ENCODE measurements around the gene LEKR1.
A peak's percentile ranks its signal among the peaks of the same experiment; 100 is the strongest.
"Not testable (repeated sequence)": the region's sequence is repeated elsewhere in the genome, so short reads cannot be mapped to it uniquely, and the experiment has no call there.

The LEKR1 gene
- 2.1 to 5.3 reads per million in 2 donors for total RNA-seq

GRCh38 chr3:156826144-156826895 is at the start of gene LEKR1:
Gene LEKR1, plus strand, starts transcription at chr3:156826353. Its CDS starts 2,977 bp downstream, at chr3:156829330.
- peak; percentile 55 for DNase-seq

- DNase-seq: no peak
Observed at GRCh38 chr3:156776871-156777270, 49.3 kb upstream of the LEKR1 start.

GRCh38 chr3:156781310-156782230 is 44.6 kb upstream of the LEKR1 start:
- DNase-seq: no peak

- DNase-seq: no peak
Observed at GRCh38 chr3:156782319-156782718, 43.8 kb upstream of the LEKR1 start.

- no peak for DNase-seq
Observed at GRCh38 chr3:156782921-156783320, 43.2 kb upstream of the LEKR1 start.

GRCh38 chr3:156787001-156787400 is 39.2 kb upstream of the LEKR1 start:
- DNase-seq: no peak

- DNase-seq: no peak
Observed at GRCh38 chr3:156787926-156788663, 38.1 kb upstream of the LEKR1 start.

- no peak for DNase-seq
Observed at GRCh38 chr3:156788846-156789245, 37.3 kb upstream of the LEKR1 start.

GRCh38 chr3:156790156-156790555 is 36.0 kb upstream of the LEKR1 start:
- DNase-seq: no peak

GRCh38 chr3:156792114-156792513 is 34.0 kb upstream of the LEKR1 start:
- no peak for DNase-seq

- no peak for DNase-seq
Observed at GRCh38 chr3:156792536-156792935, 33.6 kb upstream of the LEKR1 start.

- DNase-seq: no peak
Observed at GRCh38 chr3:156792945-156793344, 33.2 kb upstream of the LEKR1 start.

GRCh38 chr3:156793400-156793799 is 32.8 kb upstream of the LEKR1 start:
- DNase-seq: no peak

- no peak for DNase-seq
Observed at GRCh38 chr3:156793851-156794250, 32.3 kb upstream of the LEKR1 start.

- DNase-seq: no peak
Observed at GRCh38 chr3:156795890-156796481, 30.2 kb upstream of the LEKR1 start.

- DNase-seq: no peak
Observed at GRCh38 chr3:156797368-156797767, 28.8 kb upstream of the LEKR1 start.

GRCh38 chr3:156800287-156800686 is 25.9 kb upstream of the LEKR1 start:
- not testable (repeated sequence) for DNase-seq

- DNase-seq: no peak
Observed at GRCh38 chr3:156801746-156802145, 24.4 kb upstream of the LEKR1 start.

- DNase-seq: no peak
Observed at GRCh38 chr3:156802821-156803606, 23.1 kb upstream of the LEKR1 start.

GRCh38 chr3:156803952-156804741 is 22.0 kb upstream of the LEKR1 start:
- DNase-seq: no peak

GRCh38 chr3:156806698-156807097 is 19.5 kb upstream of the LEKR1 start:
- no peak for DNase-seq
